ENCODE measurements around the gene POLR2F.

Gene POLR2F

GRCh38 chr22:38009000-38009806 is 55.7 kb downstream of the POLR2F start:
- no peak for DNase-seq

DNA sequence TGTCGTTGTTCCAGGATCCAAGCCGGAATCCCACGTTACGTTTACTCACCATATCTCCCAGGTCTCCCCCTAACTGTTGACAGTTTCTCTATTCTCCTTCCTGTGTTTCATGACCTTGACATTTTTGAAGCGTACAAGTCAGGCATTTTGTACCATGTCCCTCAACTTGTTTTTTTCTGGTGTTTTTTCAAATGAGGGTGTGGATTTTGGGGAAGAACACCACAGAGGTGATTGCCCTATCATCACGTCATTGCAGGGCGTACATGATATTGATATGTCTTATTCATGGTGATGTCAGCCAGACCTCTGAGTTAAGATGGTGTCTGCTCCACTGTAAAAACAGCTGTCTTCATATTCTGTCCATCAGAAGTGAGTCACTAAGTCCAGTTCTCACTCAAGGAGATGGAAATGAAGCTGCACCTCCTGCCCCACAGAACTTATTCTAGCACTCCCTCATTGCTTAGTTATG is 59.1 kb downstream of the POLR2F start:
- DNase-seq: no peak

- no peak for DNase-seq
These were observed 60.6 kb downstream of the POLR2F start for GRCh38 chr22:38014083-38014482.

DNA sequence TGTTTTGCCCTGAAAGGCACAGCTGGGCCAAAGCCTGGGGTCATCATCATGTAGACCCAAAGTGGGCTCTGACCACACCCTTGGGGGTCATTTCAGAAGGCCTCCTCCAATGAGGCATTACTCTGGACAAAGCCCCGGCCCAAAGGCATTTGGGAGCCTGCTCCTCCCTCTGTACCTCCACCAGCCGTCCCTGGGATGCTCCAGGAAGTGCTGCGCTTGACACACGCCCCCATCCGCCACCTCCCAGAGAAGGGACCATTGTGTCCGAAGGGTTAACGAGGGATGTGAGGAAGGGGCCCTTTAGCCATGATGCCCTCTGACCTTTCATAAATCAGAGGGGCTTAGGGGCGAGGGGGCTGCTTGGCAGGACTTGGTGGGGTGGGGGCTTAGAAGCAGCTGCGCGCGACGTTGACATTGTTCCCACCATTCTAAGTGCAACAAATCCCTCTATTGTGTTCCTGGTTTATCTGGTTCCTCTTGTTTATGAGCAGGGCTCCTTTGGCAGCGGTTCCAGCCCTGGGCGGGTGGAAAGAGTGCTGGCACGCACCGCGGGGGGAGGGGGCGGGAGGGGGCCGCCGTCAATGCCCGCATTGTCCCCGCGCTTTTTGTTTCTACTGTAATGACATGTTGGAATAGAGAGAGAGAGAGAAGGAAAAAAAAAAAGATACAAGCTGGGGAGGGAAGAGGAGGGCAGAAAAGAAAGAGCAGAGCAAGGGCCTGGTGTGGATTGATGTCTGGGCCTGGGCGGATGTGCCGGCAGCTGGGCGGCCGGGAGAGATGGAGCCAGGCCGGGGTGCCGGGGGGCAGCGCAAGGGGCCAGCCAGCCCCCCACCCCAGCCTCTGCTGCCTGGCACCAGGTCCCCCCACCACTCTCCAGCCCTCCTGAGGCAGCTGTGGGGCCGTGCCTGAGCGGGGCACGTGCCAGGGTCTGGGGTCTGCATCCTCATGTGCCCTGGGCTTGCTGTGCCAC is 63.0 kb downstream of the POLR2F start:
- DNase-seq: no peak

DNA sequence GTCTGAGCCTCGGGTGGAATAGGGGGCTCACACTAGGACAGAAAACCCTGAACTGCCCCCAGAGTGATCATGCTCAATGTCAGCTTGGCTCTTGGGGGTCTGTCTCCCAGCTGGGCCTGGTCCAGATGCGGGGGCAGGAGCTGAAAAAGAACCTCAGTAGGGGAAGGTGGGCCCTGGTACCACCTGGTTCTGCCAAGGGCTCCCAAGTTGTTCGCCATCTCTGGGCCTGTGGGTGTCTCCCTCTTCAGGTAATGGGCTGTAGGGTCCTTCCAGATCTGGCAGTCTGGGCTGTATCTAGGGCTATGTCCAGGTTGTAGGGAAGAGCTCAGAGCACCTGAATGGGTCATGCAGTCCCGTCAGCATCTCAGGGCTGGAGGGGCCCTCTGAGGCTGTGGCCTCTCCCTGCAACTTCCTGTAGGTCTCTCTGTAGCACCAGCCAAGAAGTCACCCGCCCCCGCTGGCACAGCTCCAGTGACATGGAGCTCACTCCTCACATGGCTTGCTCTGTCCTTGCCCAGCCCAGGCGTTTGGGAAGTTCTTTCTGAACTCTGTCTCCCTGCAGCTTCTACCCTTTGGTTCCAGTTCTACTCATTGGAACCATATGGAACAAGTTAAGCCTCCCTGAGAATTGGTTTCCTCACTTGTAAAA is 63.9 kb downstream of the POLR2F start:
- no peak for DNase-seq

DNA sequence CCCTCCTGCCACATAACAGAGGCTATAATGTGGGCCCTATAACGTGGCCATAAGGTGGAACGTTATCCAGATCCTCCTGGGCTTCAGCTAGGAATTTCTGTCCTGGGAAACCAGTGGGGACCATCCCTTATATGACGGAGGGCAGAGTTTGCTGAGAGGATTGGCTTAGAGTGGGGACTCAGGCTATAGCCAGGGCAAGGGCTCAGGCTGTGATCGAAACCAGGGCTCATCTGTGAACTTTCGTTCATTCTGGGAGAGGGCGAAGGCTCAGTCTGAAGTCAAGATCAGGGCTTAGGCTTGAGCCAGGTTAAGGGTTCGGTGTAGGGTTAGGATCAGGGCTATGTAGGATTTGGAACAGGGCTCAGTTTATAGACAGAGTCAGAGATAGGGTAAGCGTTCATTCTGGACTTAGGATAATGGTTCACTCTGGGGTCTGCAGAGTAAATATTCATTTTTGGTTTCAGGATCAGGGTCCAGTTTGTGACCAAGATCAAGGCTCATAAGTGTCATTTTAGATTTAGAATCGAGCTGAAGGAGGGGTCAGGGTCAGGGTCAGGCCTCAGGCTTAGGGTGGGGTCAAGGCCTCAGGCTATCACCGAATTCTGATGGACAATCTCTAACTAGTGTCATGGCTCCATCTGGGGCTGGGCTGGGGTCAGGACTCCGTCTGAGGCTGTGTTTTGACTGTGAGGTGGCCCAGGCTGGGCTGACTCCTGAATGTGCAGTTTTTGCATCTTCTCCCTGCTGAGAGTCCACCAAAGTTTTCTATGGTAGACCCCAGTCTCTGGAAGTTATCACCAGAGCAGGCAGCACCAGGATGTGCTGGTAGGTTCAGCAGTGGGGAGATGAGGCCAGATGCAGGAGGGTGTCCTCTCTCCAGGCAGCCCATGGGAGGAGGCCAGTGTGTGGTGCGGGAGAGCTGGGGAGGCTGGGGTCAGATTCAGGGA is 64.7 kb downstream of the POLR2F start:
- DNase-seq: no peak
